ENCODE measurements around the gene TMEM184A. TPM values are rescaled to one million over a fixed set of nuclear protein-coding genes. Genes with fewer than 3 reads are reported as not detected.

TMEM184A gene
- total RNA-seq, 1 donor from 2014 or later, result 8.6 TPM

DNA sequence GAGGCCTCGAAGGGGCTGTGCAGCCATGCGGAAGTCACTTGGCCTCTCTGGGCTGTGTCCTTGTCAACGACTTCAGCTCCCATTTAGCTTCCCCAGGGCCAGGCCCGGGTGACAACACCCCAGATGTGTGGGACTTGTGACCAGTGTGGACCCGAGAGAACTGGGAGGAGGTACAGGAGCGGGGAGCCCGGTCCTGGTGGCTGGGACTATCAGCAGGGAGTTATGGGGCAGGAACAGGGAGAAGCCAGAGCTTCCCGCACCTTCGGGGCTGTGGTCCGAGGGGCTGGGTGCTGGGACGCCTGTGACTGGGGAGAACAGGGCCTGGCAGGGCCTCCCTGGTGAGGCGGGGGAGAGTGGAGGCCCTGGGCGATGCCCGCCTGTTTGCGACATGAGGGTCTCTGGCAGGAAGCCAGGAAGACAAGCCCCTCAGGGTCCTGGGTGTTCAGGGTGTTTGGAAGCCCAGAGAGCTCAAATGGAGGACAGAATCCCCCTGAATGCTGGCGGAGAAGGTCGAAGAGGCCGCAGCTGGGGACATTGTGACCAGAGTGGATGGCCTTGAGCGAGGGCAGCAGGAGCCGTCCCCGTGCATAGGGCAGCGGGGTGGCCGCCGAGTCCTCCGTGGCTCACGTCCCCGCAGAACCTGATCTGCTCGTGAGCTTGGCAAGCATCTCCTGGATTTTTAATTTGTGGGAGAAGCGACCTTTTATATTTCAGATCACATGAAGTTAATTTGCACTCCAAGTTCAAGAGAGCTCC, 43.8 kb upstream of the TMEM184A start:
- Mint-ChIP-seq H3K4me1 (ENCODE audit: low read depth) (no peaks in the 10 kb centered on the region), H3K9me3 (ENCODE audit: low read depth) (no peaks in the 10 kb centered on the region), H3K4me3 (ENCODE audit: low read depth) (no peak overlapping the region), H3K36me3 (ENCODE audit: insufficient read depth) (no peaks in the 10 kb centered on the region), H3K27ac (peak overlapping the region; percentile 29), H3K27me3 (peaks cover 11% of the 10 kb centered on the region)
- DNase-seq (ENCODE audit: low spot score, unreplicated experiment), result no peak
- TF ChIP-seq, protein P1, sequence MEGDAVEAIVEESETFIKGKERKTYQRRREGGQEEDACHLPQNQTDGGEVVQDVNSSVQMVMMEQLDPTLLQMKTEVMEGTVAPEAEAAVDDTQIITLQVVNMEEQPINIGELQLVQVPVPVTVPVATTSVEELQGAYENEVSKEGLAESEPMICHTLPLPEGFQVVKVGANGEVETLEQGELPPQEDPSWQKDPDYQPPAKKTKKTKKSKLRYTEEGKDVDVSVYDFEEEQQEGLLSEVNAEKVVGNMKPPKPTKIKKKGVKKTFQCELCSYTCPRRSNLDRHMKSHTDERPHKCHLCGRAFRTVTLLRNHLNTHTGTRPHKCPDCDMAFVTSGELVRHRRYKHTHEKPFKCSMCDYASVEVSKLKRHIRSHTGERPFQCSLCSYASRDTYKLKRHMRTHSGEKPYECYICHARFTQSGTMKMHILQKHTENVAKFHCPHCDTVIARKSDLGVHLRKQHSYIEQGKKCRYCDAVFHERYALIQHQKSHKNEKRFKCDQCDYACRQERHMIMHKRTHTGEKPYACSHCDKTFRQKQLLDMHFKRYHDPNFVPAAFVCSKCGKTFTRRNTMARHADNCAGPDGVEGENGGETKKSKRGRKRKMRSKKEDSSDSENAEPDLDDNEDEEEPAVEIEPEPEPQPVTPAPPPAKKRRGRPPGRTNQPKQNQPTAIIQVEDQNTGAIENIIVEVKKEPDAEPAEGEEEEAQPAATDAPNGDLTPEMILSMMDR (IDR thresholded peaks at IDR 0.05; ENCODE audit: unreplicated experiment), result no peak

DNA sequence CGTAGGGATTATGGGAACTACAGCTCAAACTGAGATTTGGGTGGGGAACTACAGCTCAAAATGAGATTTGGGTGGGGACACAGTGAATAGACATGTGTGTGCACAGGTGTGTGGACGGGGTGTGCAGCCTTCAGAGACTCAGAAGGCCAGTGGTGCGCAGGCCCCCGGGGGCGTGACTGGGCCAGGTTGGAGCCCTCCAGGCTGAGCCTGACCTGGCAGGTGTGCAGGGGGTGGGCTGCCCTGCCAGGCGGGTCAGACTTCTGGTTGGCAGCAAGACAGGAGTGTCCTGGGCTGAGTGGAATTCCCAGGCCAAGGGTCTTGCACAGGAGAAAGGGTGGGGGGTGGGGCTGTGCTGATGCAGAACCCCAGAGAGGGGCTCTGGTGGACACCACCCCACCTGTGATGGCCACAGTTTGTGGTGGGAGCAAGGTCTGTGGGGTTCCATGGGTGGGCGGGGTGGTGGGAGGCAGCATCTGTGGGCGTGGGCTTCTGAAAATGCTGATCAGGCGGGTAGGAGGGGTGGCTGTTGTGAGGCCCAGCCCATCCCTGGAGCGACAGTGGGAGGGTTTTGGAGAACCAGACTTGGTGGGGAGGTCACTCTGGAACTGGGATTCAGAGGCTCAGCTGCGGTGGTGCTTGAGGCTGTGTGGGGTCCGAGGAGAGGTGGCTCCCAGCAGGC, 43.1 kb upstream of the TMEM184A start:
- H3K4me3 Mint-ChIP-seq (ENCODE audit: low read depth), result no peak overlapping the region
- no peaks in the 10 kb centered on the region for H3K36me3 Mint-ChIP-seq (ENCODE audit: insufficient read depth)
- H3K27me3 Mint-ChIP-seq, result peaks cover 11% of the 10 kb centered on the region
- TF ChIP-seq, protein P1 (IDR thresholded peaks at IDR 0.05; ENCODE audit: unreplicated experiment), result no peak
- no peak overlapping the region for H3K27ac Mint-ChIP-seq
- no peaks in the 10 kb centered on the region for H3K9me3 Mint-ChIP-seq (ENCODE audit: low read depth)
- DNase-seq (ENCODE audit: low spot score, unreplicated experiment), result no peak
- no peaks in the 10 kb centered on the region for H3K4me1 Mint-ChIP-seq (ENCODE audit: low read depth)

DNA sequence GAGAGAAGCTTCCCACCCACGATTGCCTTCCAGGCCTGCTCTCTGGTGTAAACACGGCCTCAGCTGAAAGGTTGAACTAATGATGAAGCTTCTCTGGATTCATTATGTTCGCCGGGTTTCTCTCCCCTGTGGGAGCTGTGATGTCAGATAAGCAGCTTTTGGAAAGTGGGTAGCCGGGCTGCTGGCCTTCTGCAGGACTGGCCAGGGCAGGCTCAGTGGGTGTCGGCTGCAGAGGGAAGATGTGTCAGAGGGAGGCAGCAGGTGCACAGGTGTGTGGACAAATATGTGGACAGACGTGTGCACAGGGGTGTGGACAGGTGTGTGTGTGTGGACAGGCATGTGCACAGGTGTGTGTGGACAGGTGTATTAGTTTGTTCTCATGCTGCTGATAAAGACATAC, 42.3 kb upstream of the TMEM184A start:
- Mint-ChIP-seq H3K4me3 (ENCODE audit: low read depth) (no peak overlapping the region), H3K36me3 (ENCODE audit: insufficient read depth) (no peaks in the 10 kb centered on the region), H3K4me1 (ENCODE audit: low read depth) (no peaks in the 10 kb centered on the region), H3K27ac (no peak overlapping the region), H3K9me3 (ENCODE audit: low read depth) (no peaks in the 10 kb centered on the region), H3K27me3 (peaks cover 11% of the 10 kb centered on the region)
- no peak for DNase-seq (ENCODE audit: low spot score, unreplicated experiment)
- TF ChIP-seq, protein P1 (IDR thresholded peaks at IDR 0.05; ENCODE audit: unreplicated experiment), result no peak

DNA sequence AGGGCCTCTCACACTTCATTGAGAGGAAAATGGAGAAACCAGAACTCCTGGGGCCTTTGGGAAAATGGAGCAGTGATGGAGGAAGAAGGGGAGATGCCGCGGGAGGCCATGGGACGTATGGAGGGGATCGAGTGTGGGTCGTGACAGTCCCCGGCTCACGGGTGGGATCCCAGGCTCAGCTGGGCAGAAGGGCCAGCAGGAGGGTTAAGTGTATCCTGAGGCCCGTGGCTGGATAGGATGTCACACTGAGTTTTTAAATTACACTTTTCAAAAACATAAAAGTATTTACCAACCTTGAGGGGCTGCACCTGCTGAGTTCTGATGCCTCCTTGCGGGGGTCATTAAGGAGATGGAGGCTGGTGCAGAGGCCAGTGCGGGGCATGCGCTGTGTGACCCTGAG, 41.8 kb upstream of the TMEM184A start:
- peaks cover 12% of the 10 kb centered on the region for H3K27me3 Mint-ChIP-seq
- no peaks in the 10 kb centered on the region for H3K36me3 Mint-ChIP-seq (ENCODE audit: insufficient read depth)
- no peak for DNase-seq (ENCODE audit: low spot score, unreplicated experiment)
- TF ChIP-seq, protein P1 (IDR thresholded peaks at IDR 0.05; ENCODE audit: unreplicated experiment), result no peak
- H3K4me3 Mint-ChIP-seq (ENCODE audit: low read depth), result no peak overlapping the region
- H3K27ac Mint-ChIP-seq, result no peak overlapping the region
- no peaks in the 10 kb centered on the region for H3K4me1 Mint-ChIP-seq (ENCODE audit: low read depth)
- no peaks in the 10 kb centered on the region for H3K9me3 Mint-ChIP-seq (ENCODE audit: low read depth)

DNA sequence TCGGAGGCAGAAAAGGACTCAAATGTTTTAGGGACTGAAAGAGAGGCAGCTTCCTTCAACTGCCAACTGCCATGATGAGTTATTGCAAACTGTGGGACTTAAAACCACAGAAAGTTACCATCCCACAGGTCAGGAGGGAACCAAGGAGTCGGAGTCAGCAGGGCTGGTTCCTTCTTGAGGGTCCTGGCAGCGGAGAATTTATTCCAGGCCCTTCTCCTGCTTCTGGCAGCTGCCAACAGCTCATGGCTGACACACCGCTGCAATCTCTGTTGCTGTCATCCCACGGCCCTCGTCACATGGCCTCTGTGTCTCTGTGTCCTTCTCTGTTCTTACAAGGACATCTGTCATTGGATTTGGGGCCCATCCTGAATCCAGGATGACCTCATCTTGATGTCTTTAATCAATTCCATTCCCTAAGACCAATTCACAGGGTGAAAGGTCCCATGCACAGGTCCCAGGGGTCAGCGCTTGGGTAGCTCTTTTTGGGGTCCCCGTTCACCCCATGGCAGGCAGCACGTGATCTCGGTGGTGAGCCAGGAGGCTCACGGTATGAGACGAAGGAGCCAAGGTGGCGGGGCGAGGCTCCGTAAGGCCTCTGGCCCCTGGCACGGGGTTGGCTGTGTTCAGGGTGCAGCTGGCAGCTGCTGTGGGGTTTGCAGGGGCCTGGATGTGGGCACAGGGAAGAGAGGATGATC, 41.2 kb upstream of the TMEM184A start:
- Mint-ChIP-seq H3K36me3 (ENCODE audit: insufficient read depth) (no peaks in the 10 kb centered on the region), H3K4me1 (ENCODE audit: low read depth) (no peaks in the 10 kb centered on the region), H3K27ac (peak overlapping the region; percentile 47), H3K4me3 (ENCODE audit: low read depth) (no peak overlapping the region), H3K9me3 (ENCODE audit: low read depth) (no peaks in the 10 kb centered on the region), H3K27me3 (peaks cover 16% of the 10 kb centered on the region)
- TF ChIP-seq, protein P1 (IDR thresholded peaks at IDR 0.05; ENCODE audit: unreplicated experiment), result no peak
- no peak for DNase-seq (ENCODE audit: low spot score, unreplicated experiment)
